Type B pancreatic cell (in vitro differentiated cells): ENCODE measurements around the gene MMS19. TPM values are rescaled to one million over a fixed set of nuclear protein-coding genes. Genes with fewer than 3 reads are reported as not detected.

Experiments used
- DNase-seq: peaks from one replicate; pipeline ENCODE4 v3.0.0; 2021; ENCODE audit warnings: mixed read lengths; ENCODE audit not compliant: unreplicated experiment; ENCODE audit errors: extremely low spot score
- H3K27ac Mint-ChIP-seq: 2 replicates; pipeline ENCODE4 v1.8.0; 2021; ENCODE audit warnings: mild to moderate bottlenecking, mixed read lengths
- H3K27me3 Mint-ChIP-seq: 2 replicates; pipeline ENCODE4 v1.8.0; 2021; ENCODE audit warnings: mixed read lengths
- H3K36me3 Mint-ChIP-seq: 2 replicates; pipeline ENCODE4 v1.8.0; 2021; ENCODE audit warnings: mixed read lengths
- H3K4me1 Mint-ChIP-seq: one replicate; pipeline ENCODE4 v1.8.0; 2021; ENCODE audit warnings: mixed read lengths; ENCODE audit not compliant: unreplicated experiment
- H3K4me3 Mint-ChIP-seq: 2 replicates; pipeline ENCODE4 v1.8.0; 2021; ENCODE audit warnings: mild to moderate bottlenecking, mixed read lengths
- H3K9me3 Mint-ChIP-seq: 2 replicates; pipeline ENCODE4 v1.8.0; 2021; ENCODE audit warnings: mixed read lengths
- CTCF ChIP-seq: fragments of 200-600 bp; sonication (generic); conservative IDR thresholded peaks from 2 replicates; pipeline ENCODE4 v1.5.0; 2021; ENCODE audit warnings: antibody characterized with exemption, mild to moderate bottlenecking
- total RNA-seq: library from RNA; stranded (reverse); gene quantifications from 2 replicates; pipeline ENCODE4 v1.2.1, GENCODE V29; 2021; ENCODE audit warnings: low replicate concordance

Gene MMS19
- total RNA-seq, 1 donor from 2014 or later, result 85.9 TPM

- Mint-ChIP-seq H3K27me3 (no peaks in the 10 kb centered on the region), H3K4me3 (no peak overlapping the region), H3K27ac (no peak overlapping the region), H3K36me3 (no peaks in the 10 kb centered on the region), H3K9me3 (no peaks in the 10 kb centered on the region), H3K4me1 (peaks cover 34% of the 10 kb centered on the region)
- no peak for DNase-seq
- TF ChIP-seq CTCF, result no peak
Observed at GRCh38 chr10:97517096-97517750, 19.0 kb upstream of the MMS19 start.

- Mint-ChIP-seq H3K27me3 (no peaks in the 10 kb centered on the region), H3K36me3 (no peaks in the 10 kb centered on the region), H3K27ac (no peak overlapping the region), H3K4me3 (no peak overlapping the region), H3K9me3 (no peaks in the 10 kb centered on the region), H3K4me1 (peaks cover 37% of the 10 kb centered on the region)
- no peak for TF ChIP-seq CTCF
- DNase-seq, result no peak
Observed at GRCh38 chr10:97515271-97515978, 17.2 kb upstream of the MMS19 start.

- Mint-ChIP-seq H3K36me3 (no peaks in the 10 kb centered on the region), H3K27ac (no peak overlapping the region), H3K4me3 (no peak overlapping the region), H3K27me3 (no peaks in the 10 kb centered on the region), H3K9me3 (no peaks in the 10 kb centered on the region), H3K4me1 (peaks cover 35% of the 10 kb centered on the region)
- no peak for DNase-seq
- TF ChIP-seq CTCF, result no peak
Observed at GRCh38 chr10:97514344-97514743, 16.1 kb upstream of the MMS19 start.

GRCh38 chr10:97512993-97513392 lies 14.8 kb upstream of the MMS19 start:
- Mint-ChIP-seq H3K27ac (no peak overlapping the region), H3K4me1 (peaks cover 26% of the 10 kb centered on the region), H3K27me3 (no peaks in the 10 kb centered on the region), H3K4me3 (no peak overlapping the region), H3K36me3 (no peaks in the 10 kb centered on the region), H3K9me3 (no peaks in the 10 kb centered on the region)
- DNase-seq, result no peak
- TF ChIP-seq CTCF, result no peak

DNA sequence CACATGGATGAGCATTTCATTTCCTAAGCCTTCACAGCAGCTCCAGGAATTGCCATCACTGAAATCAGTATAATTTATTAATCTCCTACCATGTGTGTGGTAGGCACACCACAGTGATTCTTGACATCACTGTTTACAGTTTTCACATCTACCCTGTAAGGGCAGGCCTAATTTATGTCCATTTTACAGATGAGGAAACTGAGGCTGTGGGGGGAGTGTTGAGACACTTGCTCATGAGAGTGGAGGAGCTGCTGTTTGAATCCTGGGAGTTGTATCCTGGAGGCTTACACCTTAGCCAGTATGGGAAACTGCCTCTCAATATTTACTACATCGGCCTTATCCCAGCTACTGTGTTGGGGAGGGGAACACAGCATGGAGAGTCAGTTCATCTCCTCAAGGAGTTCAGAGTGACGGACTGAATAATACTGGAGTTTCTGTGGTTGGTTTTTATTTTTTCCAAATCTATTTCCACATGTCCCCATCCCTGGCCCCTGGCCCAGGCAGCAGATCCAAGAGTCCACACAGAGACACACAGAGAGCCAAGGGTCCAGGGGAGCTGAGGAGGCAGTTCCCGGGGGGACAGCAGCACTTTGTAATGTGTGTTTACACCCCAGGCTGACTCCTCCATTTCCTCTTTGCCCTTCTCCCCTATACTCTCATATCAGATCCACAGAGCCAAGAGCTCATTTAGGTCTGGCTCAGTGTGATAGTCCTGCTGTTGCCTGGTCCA lies 13.7 kb upstream of the MMS19 start:
- TF ChIP-seq CTCF, result no peak
- Mint-ChIP-seq H3K4me1 (peaks cover 26% of the 10 kb centered on the region), H3K9me3 (no peaks in the 10 kb centered on the region), H3K36me3 (no peaks in the 10 kb centered on the region), H3K4me3 (no peak overlapping the region), H3K27me3 (no peaks in the 10 kb centered on the region), H3K27ac (no peak overlapping the region)
- DNase-seq, result no peak
